GM23338 (cell line): ENCODE results near the gene SERPINB2. TPM values are rescaled to one million over a fixed set of nuclear protein-coding genes. Genes with fewer than 3 reads are reported as not detected.

Source experiments
- ATAC-seq: fragments of 200-7000 bp; cut with Tn5 transposase; 3 replicates; pipeline ENCODE4 v1.9.1; 2020
- DNase-seq: peaks from one replicate; pipeline ENCODE4 v3.0.0-alpha.2; 2015; ENCODE audit warnings: low spot score
- H2AFZ ChIP-seq: fragments of 200-600 bp; sonication (generic); 2 replicates; pipeline ENCODE4 v1.8.0; 2016; ENCODE audit warnings: antibody characterized with exemption, mild to moderate bottlenecking, moderate library complexity
- H3F3A ChIP-seq: fragments of 200-600 bp; sonication (generic); replicated peaks from 2 replicates; pipeline ENCODE4 v1.8.0; 2017; ENCODE audit warnings: antibody characterized with exemption, mixed run types, low read depth
- H3K27ac ChIP-seq: fragments of 200-600 bp; sonication (generic); 2 replicates; pipeline ENCODE4 v1.6.1; 2016; ENCODE audit warnings: low read depth
- H3K27me3 ChIP-seq: fragments of 200-600 bp; sonication (generic); 2 replicates; pipeline ENCODE4 v1.8.0; 2016; ENCODE audit warnings: mild to moderate bottlenecking, mixed run types, moderate library complexity; ENCODE audit not compliant: insufficient read depth
- H3K36me3 ChIP-seq: fragments of 200-600 bp; sonication (generic); 2 replicates; pipeline ENCODE4 v1.8.0; 2016; ENCODE audit warnings: mild to moderate bottlenecking; ENCODE audit not compliant: insufficient read depth
- H3K4me1 ChIP-seq: fragments of 200-600 bp; sonication (generic); 2 replicates; pipeline ENCODE4 v1.8.0; 2016; ENCODE audit warnings: mild to moderate bottlenecking, moderate library complexity; ENCODE audit not compliant: insufficient read depth
- H3K4me2 ChIP-seq: fragments of 200-600 bp; sonication (generic); 2 replicates; pipeline ENCODE4 v1.7.1; 2017; ENCODE audit warnings: mixed run types
- H3K4me3 ChIP-seq: fragments of 200-600 bp; sonication (generic); 2 replicates; pipeline ENCODE4 v1.6.1; 2016; ENCODE audit warnings: mixed run types
- H3K79me2 ChIP-seq: fragments of 200-600 bp; sonication (generic); replicated peaks from 2 replicates; pipeline ENCODE4 v1.8.0; 2017; ENCODE audit warnings: mild to moderate bottlenecking; ENCODE audit not compliant: insufficient read depth
- H3K9me2 ChIP-seq: fragments of 200-600 bp; sonication (generic); 2 replicates; pipeline ENCODE4 v1.8.0; 2017; ENCODE audit not compliant: insufficient read depth
- H4K20me1 ChIP-seq: fragments of 200-600 bp; sonication (generic); replicated peaks from 2 replicates; pipeline ENCODE4 v1.8.0; 2017; ENCODE audit warnings: mild to moderate bottlenecking; ENCODE audit not compliant: insufficient read depth
- H3K27ac Mint-ChIP-seq: 2 replicates; pipeline ENCODE4 v1.8.0; 2020; ENCODE audit warnings: inconsistent platforms, mild to moderate bottlenecking, moderate library complexity, mixed read lengths
- H3K27me3 Mint-ChIP-seq: 3 replicates; pipeline ENCODE4 v1.8.0; 2022; ENCODE audit warnings: low read depth, mild to moderate bottlenecking, moderate library complexity, mixed read lengths, inconsistent platforms; ENCODE audit not compliant: insufficient read depth, poor library complexity
- H3K36me3 Mint-ChIP-seq: 3 replicates; pipeline ENCODE4 v1.8.0; 2021; ENCODE audit warnings: low read depth, mild to moderate bottlenecking, inconsistent platforms, moderate library complexity, mixed read lengths
- H3K4me1 Mint-ChIP-seq: 3 replicates; pipeline ENCODE4 v1.8.0; 2020; ENCODE audit warnings: mild to moderate bottlenecking, inconsistent platforms, mixed read lengths
- H3K4me3 Mint-ChIP-seq: 3 replicates; pipeline ENCODE4 v1.8.0; 2021; ENCODE audit warnings: moderate library complexity, mild to moderate bottlenecking, inconsistent platforms, mixed read lengths
- H3K9me3 Mint-ChIP-seq: 3 replicates; pipeline ENCODE4 v1.8.0; 2020; ENCODE audit warnings: moderate library complexity, mild to moderate bottlenecking, inconsistent platforms, mixed read lengths
- CREB1 ChIP-seq: fragments of 250-450 bp; sonication (Bioruptor Pico); IDR thresholded peaks from 2 replicates; pipeline ENCODE4 v1.5.0; 2020; ENCODE audit warnings: low read depth, mild to moderate bottlenecking, moderate library complexity
- POLR2AphosphoS5 ChIP-seq: IDR thresholded peaks from 2 replicates; pipeline ENCODE4 v1.6.1; 2016; ENCODE audit warnings: antibody characterized with exemption, low read depth
- ZNF114 ChIP-seq: fragments of 250-450 bp; sonication (Bioruptor Pico); IDR thresholded peaks from 2 replicates; pipeline ENCODE4 v1.5.0; 2020; ENCODE audit warnings: mild to moderate bottlenecking, moderate library complexity
- ZNF331 ChIP-seq: fragments of 250-450 bp; sonication (Bioruptor Pico); IDR thresholded peaks from 2 replicates; pipeline ENCODE4 v1.5.0; 2020; ENCODE audit warnings: low read depth, mild to moderate bottlenecking, moderate library complexity
- polyA plus RNA-seq: library from polyadenylated mRNA; unstranded; fragments of >200 nt; fragmentation: Nextera tagmentation; extraction: Ambion mirVana; gene quantifications from 2 replicates; pipeline ENCODE4 v1.2.1, GENCODE V29; 2016
- total RNA-seq: library from RNA; depleted of rRNA; stranded (reverse); fragments of >200 nt; shearing (Covaris generic); gene quantifications from 2 replicates; pipeline ENCODE4 v1.2.3, GENCODE V29; 2014
- TF ChIP-seq, protein P1 (sequence below): fragments of 250-450 bp; sonication (Bioruptor Pico); IDR thresholded peaks from 2 replicates; pipeline ENCODE4 v1.5.0; 2020; ENCODE audit warnings: mild to moderate bottlenecking, moderate library complexity
- TF ChIP-seq, protein P2 (sequence below), 2 experiments: fragments of 200-600 bp in 1 of 2; sonication (generic) in 1 of 2; conservative IDR thresholded peaks; 2 replicates each; pipeline versions ENCODE4 v1.5.1 to v1.6.1; 2016 to 2017; ENCODE audit warnings: antibody characterized with exemption in 2 of 2, low read depth in 2 of 2, mild to moderate bottlenecking in 2 of 2, moderate library complexity in 1 of 2

SERPINB2 gene
- total and polyA plus RNA-seq, 2 experiments from 2014 or later, result not detected

DNA sequence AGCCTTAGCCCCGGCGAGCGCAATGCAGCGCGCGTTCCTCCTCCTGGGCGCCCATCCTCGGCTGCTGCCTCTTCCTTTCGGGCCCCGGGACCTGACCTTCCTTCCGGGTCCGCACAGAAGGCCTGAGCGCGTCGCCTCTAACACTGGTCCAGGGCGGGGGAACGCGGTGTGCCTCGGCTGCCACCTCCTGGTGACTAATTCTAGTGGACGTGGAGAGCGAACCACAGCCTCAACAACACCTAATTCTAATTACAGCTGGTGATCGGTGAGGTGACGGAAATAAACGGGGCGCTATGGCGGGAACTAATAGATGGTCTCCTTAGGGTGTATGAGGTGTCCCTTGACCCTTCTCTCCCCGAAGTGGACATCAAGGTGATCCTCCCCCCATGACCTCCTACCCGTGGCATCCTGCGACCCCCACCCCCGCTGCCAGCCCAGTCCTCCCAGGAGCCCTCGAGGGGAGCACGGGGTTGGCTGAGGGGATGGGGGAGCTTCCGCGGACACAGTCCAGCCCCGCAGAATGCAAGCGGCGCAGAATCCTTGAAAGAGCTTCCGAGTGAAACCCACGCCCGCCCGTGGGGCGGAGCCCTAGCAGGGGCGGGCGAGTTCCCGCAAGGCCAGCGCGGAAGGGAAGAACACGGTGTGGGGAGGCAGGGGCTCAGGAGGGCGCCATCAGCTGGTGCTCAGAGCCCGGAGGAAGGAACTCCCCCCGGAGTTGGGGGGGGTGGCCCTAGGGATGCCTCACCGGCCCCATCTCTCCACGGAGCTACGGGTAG, 48.8 kb downstream of the SERPINB2 start:
- Mint-ChIP-seq H3K4me3 (peak overlapping the region; percentile 73; the same call in 2 of the 3 replicates), H3K9me3 (no peaks in the 10 kb centered on the region), H3K36me3 (no peaks in the 10 kb centered on the region)

DNA sequence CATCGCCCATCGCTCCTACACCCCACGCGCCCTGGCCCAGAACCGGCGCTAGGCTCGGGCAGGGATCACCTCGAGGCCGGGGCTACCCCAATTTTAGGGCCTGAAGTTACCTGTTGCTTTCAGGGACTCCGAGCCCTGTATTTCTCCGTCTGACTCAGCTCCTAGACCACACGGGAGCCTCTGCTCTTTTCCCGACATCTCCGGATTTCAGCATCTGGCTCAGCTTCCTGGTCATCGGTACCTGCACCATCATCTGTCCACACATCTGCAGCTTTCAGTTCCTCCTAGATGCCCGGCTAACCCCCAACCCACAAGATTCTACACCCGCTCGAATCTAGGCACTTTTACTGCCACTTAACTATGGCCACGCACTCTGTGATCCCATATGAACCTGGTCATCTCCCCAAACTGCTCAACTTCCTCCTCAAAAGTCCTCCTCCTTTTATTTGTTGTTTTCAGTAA, 49.5 kb downstream of the SERPINB2 start:
- TF ChIP-seq ZNF114 (CRISPR knock-in tag) (no peak), POLR2AphosphoS5 (no peak), ZNF331 (CRISPR knock-in tag) (no peak)
- TF ChIP-seq, protein P1, sequence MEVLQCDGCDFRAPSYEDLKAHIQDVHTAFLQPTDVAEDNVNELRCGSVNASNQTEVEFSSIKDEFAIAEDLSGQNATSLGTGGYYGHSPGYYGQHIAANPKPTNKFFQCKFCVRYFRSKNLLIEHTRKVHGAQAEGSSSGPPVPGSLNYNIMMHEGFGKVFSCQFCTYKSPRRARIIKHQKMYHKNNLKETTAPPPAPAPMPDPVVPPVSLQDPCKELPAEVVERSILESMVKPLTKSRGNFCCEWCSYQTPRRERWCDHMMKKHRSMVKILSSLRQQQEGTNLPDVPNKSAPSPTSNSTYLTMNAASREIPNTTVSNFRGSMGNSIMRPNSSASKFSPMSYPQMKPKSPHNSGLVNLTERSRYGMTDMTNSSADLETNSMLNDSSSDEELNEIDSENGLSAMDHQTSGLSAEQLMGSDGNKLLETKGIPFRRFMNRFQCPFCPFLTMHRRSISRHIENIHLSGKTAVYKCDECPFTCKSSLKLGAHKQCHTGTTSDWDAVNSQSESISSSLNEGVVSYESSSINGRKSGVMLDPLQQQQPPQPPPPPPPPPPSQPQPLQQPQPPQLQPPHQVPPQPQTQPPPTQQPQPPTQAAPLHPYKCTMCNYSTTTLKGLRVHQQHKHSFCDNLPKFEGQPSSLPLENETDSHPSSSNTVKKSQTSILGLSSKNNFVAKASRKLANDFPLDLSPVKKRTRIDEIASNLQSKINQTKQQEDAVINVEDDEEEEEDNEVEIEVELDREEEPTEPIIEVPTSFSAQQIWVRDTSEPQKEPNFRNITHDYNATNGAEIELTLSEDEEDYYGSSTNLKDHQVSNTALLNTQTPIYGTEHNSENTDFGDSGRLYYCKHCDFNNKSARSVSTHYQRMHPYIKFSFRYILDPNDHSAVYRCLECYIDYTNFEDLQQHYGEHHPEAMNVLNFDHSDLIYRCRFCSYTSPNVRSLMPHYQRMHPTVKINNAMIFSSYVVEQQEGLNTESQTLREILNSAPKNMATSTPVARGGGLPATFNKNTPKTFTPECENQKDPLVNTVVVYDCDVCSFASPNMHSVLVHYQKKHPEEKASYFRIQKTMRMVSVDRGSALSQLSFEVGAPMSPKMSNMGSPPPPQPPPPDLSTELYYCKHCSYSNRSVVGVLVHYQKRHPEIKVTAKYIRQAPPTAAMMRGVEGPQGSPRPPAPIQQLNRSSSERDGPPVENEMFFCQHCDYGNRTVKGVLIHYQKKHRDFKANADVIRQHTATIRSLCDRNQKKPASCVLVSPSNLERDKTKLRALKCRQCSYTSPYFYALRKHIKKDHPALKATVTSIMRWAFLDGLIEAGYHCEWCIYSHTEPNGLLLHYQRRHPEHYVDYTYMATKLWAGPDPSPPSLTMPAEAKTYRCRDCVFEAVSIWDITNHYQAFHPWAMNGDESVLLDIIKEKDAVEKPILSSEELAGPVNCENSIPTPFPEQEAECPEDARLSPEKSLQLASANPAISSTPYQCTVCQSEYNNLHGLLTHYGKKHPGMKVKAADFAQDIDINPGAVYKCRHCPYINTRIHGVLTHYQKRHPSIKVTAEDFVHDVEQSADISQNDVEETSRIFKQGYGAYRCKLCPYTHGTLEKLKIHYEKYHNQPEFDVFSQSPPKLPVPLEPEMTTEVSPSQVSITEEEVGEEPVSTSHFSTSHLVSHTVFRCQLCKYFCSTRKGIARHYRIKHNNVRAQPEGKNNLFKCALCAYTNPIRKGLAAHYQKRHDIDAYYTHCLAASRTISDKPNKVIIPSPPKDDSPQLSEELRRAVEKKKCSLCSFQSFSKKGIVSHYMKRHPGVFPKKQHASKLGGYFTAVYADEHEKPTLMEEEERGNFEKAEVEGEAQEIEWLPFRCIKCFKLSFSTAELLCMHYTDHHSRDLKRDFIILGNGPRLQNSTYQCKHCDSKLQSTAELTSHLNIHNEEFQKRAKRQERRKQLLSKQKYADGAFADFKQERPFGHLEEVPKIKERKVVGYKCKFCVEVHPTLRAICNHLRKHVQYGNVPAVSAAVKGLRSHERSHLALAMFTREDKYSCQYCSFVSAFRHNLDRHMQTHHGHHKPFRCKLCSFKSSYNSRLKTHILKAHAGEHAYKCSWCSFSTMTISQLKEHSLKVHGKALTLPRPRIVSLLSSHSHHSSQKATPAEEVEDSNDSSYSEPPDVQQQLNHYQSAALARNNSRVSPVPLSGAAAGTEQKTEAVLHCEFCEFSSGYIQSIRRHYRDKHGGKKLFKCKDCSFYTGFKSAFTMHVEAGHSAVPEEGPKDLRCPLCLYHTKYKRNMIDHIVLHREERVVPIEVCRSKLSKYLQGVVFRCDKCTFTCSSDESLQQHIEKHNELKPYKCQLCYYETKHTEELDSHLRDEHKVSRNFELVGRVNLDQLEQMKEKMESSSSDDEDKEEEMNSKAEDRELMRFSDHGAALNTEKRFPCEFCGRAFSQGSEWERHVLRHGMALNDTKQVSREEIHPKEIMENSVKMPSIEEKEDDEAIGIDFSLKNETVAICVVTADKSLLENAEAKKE (CRISPR knock-in tag), result no peak
- no peaks in the 10 kb centered on the region for H3F3A ChIP-seq
- peak overlapping the region; percentile 91 for H3K4me2 ChIP-seq
- peaks cover 41% of the 10 kb centered on the region for H3K27me3 ChIP-seq
- no peak for ATAC-seq
- no peaks in the 10 kb centered on the region for H3K36me3 ChIP-seq
- H3K27ac ChIP-seq, result no peak overlapping the region
- Mint-ChIP-seq H3K4me1 (no peaks in the 10 kb centered on the region), H3K36me3 (no peaks in the 10 kb centered on the region), H3K9me3 (no peaks in the 10 kb centered on the region), H3K4me3 (peak overlapping the region; percentile 73; the same call in 1 of the 3 replicates), H3K27me3 (no peaks in the 10 kb centered on the region), H3K27ac (no peak overlapping the region)
- H4K20me1 ChIP-seq, result no peaks in the 10 kb centered on the region
- H3K9me2 ChIP-seq, result no peaks in the 10 kb centered on the region
- H3K79me2 ChIP-seq, result no peaks in the 10 kb centered on the region
- H3K4me3 ChIP-seq, result peak overlapping the region; percentile 77
- H3K4me1 ChIP-seq, result no peaks in the 10 kb centered on the region; the same call in 1 of the 2 replicates
- no peak for DNase-seq
- peak overlapping the region; percentile 100 for H2AFZ ChIP-seq

More for the DNA sequence above, 48.8 kb downstream of the SERPINB2 start:
- TF ChIP-seq CREB1 (CRISPR knock-in tag) (peak; percentile 52; the same call in 1 of the 2 replicates), POLR2AphosphoS5 (no peak; the same call in none of the 2 replicates)
- TF ChIP-seq, protein P2, sequence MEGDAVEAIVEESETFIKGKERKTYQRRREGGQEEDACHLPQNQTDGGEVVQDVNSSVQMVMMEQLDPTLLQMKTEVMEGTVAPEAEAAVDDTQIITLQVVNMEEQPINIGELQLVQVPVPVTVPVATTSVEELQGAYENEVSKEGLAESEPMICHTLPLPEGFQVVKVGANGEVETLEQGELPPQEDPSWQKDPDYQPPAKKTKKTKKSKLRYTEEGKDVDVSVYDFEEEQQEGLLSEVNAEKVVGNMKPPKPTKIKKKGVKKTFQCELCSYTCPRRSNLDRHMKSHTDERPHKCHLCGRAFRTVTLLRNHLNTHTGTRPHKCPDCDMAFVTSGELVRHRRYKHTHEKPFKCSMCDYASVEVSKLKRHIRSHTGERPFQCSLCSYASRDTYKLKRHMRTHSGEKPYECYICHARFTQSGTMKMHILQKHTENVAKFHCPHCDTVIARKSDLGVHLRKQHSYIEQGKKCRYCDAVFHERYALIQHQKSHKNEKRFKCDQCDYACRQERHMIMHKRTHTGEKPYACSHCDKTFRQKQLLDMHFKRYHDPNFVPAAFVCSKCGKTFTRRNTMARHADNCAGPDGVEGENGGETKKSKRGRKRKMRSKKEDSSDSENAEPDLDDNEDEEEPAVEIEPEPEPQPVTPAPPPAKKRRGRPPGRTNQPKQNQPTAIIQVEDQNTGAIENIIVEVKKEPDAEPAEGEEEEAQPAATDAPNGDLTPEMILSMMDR (conservative IDR thresholded peaks at IDR 0.05; ENCODE audit: low read depth in 2 of 2), result peak; percentile 66 to 92
- no peaks in the 10 kb centered on the region for H3K27me3 Mint-ChIP-seq
- no peaks in the 10 kb centered on the region for H3F3A ChIP-seq
- ATAC-seq (peak; percentile 98), DNase-seq (peak; percentile 96)
- H3K4me1 ChIP-seq, result no peaks in the 10 kb centered on the region; the same call in 1 of the 2 replicates
- no peaks in the 10 kb centered on the region for H3K9me2 ChIP-seq
- no peaks in the 10 kb centered on the region for H3K79me2 ChIP-seq
- peak overlapping the region; percentile 91 for H3K4me2 ChIP-seq
- H3K4me1 Mint-ChIP-seq, result no peaks in the 10 kb centered on the region
- no peaks in the 10 kb centered on the region for H4K20me1 ChIP-seq
- no peak overlapping the region for H3K27ac Mint-ChIP-seq
- H3K36me3 ChIP-seq, result no peaks in the 10 kb centered on the region
- peak overlapping the region; percentile 77 for H3K4me3 ChIP-seq
- H3K27ac ChIP-seq, result no peak overlapping the region
- peaks cover 41% of the 10 kb centered on the region for H3K27me3 ChIP-seq
- H2AFZ ChIP-seq, result peak overlapping the region; percentile 100
